NCI-H2227 treated with DMSO at 0.1 percent for 48 hours (cell line): ENCODE measurements around the gene LSAMP.

Source experiments
- DNase-seq: peaks from one replicate; lab custom pipeline; 2025; lab: John Stamatoyannopoulos, UW

Gene LSAMP

DNA sequence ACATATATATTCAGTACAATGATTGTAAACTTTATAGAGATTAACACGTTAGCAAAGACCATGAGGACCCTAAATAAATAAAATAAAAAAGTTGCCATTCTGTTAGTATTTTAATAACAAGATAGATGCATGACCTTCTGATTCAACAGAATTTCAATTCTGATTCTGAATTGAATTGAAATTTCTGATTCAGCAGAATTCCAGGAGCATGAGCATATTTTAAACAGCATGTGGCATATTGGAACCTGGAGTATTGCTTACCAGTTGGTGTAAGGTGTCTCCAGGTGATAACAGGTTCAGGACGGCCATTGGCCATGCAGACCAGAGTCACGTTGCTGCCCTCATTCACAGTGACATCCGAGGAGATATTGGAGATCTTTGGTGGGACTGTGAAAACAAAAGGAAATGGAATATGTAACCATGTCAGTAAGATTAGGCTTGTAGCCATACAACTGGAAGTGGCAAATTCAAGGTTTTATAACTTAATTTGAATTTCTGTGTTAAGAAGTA lies 426.0 kb downstream of the LSAMP start:
- no peak for DNase-seq

DNA sequence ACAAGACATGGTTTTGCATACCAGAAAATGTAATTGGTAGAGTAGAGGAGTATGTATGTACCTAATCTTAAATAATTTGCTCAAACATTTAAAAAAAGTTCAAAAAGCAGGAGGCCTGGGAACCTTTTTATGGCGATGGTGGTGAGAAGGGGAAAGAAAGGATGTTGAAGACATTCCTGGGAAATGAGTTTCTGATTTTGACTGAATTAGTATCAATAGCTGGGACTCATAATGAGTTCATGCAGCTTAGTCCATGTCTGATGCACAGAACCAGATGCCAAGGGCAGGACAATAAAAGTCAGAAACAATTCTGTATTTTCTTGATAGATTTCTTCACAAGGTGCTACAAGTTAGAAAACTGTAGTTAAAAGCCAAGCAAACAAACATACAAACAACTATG lies 426.6 kb downstream of the LSAMP start:
- DNase-seq = no peak

GRCh38 chr3:116015931-116016330 lies 429.4 kb downstream of the LSAMP start:
- no peak for DNase-seq

- DNase-seq = no peak
These were observed 438.3 kb downstream of the LSAMP start for GRCh38 chr3:116007000-116007399.

DNA sequence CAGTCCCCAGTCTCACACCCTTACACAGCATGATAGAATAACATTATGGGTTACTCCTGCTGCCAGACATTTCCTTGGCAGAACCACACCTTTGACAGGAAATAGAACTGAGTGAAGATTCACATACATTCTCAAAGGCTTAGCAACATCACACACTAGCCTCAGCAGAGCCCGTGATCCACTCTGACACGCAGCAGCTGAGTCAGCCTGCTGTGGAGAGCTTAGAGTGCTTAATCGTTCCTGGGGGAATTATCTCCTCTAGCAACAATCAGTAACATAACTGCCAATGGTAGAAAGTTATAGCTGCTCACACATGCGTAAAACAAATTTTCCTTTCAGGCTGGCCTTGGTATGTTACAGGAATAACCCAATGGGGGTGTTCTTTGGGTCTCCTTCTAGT lies 439.9 kb downstream of the LSAMP start:
- DNase-seq = no peak

GRCh38 chr3:116002235-116002634 lies 443.1 kb downstream of the LSAMP start:
- DNase-seq = no peak

DNA sequence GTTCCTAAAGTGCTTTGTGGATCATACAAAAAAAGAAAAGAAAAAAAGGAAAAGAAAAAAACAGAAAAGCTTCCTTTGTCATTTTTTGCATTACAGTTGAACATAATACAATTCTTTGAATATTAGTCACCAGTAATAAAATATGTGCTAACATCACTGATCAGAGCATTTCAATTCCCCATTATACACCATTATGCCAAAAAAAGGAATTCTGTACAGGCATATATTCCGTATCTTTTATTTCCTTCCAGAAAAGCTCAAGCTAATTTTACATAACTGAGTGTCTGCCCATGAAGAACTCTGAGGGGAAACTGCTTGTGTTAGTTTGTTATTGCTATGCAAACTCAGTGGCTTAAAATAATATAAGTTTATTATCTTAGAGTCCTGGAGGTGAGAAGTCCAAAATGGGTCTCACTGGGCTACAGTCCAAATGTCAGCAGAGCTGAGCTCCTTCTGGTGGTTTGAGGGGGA lies 444.1 kb downstream of the LSAMP start:
- DNase-seq = no peak

DNA sequence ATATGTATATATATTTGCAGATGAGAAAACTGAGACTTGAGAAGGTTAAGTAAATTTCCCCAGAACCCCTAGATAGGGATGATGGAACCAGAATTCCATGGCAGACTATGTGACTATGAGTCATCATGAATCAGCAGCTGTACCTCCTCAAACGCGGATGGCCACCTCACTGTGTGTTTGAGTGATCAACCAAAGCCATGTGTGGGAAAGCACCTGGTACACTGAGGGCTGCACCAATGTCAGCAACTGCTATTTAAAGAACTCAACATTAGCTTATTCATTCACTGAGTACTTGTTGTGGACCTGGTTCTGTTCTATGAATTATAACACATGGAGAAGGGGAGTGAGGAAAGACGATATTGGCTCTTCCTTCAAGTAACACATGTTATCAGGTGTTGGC lies 445.0 kb downstream of the LSAMP start:
- no peak for DNase-seq

DNA sequence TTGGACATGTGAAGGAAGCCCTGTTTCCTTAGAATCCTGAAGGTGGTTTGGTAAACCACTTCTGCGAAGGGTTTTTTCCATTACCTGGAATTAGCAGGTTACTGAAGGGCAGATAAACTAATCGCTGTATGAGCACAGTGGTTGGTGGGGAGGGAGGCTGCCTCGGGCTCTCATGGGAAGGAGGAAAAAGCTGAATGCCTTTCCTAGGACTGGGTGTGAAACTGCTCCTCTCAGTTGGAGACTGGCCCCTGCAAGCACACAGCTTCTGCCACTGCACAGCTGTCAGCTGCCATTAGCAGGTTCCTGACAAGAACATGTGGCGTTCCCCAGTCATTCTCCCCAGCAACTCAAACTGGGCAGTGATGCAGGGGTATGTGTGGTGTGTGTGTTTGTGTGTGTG lies 445.7 kb downstream of the LSAMP start:
- no peak for DNase-seq

DNA sequence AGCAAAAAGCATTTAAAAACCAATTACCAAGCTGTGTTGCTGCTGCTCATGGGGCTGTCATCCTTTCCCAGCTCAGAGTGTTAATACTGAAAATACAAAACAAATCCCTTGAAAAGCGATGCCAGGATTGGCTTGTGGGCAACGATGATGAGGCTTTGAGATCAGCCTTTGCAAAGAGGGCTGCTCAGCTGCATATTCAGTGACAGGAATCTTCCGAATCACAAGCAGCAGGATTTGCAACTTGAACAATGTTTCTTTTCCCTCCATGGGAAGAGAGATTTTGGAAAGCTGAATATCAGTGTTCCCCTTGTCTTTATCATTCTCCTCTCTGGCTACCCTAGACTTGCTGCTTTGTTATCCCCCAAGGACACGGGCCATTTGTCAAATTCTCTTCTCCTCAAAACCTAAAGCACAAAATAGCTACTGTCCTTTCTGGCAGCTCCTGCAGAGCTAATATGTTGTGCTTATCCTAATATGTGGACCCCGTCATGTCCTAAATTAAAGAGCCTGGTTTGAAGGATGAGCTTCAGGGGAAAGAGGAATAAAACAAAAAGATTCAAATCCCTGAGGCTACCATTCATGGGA lies 446.2 kb downstream of the LSAMP start:
- DNase-seq = no peak

DNA sequence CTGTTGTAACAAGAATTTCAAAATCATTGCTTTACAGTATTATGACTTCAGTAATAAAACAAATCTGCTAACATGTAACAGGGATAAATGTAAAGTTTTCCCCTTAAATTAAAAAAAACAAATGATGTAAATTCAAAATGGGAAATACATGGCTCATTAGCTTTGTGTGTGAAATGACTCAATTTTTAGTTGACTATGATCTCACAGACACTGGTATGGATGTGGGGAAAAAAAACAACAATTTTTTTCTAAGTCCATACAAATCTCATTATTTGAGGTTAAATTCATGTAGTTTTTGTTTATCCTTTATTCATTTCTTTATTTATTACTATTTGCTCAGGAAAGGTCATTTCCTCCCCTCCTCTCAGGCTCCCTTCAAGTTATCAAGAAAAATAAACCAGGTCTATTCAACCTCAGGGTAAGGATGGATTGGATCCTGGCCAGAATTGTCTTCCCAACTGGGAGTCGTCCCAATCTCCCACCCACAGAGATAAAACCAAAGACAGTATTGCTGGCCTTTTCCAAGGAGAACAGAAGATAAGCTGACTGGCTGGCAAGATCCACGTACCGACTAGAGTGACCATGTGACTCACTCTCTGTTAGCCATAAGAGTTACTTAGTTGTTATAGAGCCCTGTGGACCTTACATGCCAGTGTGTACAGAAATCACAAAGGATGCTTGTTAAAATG lies 448.7 kb downstream of the LSAMP start:
- no peak for DNase-seq

DNA sequence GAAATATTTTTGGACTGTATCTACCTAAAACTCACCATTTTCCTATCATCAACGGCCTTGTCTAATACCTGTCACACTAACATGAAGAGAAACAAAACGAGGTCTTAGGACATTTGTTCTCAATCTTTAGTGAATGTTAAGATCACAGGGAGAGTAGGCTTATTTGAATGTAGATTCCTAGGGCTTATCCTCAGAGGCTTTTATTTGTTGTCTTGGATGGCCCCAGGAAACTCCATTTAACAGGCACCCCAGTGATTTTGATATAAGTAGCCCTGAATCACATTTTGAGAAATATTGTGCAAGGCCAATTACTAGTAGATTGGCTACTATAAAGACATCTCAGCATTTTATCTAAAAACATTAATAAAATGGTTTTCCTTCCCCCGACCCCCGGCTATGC lies 454.6 kb downstream of the LSAMP start:
- no peak for DNase-seq

DNA sequence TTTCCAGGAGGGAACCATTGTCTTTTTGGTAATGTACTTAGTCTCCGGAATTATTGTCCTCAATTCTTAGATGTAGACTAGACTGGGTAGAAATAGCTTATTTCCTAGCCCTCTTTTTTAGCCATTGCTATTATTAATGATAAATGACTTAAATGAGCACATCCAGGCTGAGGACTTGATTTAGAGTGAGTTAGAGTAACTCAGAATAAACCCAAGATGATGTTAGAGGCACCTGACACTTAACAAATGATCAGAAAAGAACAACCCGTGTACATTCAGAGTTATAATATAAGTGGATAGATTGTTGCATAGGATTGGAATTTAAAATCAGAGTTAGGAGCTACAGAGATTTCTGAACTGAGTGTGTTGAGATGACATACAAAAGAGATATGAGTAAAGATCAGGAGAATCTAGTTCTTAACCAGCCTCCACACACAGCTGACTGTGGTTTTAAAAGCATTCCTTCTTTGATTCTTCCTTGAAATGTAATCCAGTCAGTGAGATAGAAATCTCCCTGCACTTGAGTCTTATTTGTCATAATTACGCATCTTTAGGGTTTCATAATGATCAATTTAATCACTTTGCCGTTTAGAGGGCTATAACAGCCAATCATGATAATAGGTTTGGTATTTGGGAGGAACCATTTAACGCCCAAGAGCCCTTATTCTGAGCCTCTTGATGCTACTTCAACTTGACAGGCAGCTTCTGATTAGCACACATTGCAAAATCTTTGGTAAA lies 455.4 kb downstream of the LSAMP start:
- DNase-seq = peak; percentile 14

DNA sequence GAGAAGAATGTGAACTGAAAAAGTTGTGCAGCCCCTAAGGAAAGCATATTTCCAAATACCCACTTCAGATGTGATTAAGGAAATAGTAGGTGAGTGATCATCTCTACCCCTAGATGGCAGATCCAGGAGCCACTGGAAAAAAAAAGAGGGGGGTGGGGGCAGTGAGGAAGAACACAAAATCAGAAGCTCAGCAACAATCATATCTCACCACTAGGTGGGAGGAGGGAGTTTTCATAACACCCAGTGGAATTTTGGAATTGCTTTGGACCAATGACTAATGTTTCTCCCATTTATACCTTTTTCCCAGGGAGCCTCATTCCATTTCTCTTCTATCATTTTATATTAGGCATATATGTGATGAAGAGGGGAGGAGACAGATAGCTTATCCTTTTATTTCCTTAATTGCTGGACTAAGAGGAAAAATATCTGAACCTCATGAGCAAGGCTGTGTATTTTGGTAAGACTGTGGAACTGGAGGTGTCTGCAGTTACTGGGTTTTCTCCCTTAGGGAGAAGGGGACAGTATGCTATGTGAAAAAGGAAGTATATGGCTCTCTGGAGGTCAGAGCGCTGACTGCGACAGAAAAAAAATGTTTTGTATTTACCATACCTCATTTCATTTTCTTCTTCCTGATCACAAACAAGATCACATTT lies 458.6 kb downstream of the LSAMP start:
- DNase-seq = no peak

DNA sequence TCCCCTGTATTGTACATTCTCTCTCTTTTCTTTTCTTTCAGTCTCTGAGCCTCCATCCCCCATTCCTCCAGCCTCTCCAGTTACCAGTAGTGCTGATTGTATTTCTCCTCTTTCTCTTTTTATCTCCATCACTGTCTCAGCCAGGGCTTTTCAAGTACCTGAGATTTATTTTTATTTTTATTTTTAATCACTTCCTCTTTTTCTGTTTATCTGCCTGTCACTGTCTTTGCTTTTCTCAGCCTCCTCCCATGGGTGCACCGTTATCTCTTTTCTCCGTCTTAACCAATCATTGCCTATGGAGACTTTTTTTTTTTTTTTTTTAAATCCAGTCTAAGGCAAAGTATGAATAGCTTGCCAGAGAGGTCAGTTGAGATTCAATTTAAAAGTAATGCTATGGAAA lies 462.7 kb downstream of the LSAMP start:
- no peak for DNase-seq

- DNase-seq = no peak
These were observed 463.2 kb downstream of the LSAMP start for GRCh38 chr3:115982108-115982507.

DNA sequence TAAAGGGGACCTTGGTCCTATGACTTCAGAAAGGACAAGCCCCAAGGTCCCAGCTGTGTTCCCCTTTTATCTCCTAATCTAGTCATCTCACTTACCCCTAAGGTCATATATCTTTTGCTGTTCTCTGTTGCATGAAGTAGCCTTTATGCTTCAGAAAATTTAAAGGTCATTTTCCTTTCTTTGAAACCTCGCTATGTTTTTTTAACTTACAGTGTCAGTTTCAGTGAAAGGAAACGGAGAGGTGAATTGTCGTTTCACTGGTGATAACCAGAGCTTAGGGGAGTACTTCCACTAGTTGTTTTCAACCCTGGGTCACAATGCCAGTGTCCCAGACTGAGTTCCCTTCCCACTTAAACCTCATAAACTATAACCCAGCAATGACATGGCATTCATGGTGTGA lies 464.6 kb downstream of the LSAMP start:
- DNase-seq = no peak

GRCh38 chr3:115977866-115978265 lies 467.4 kb downstream of the LSAMP start:
- DNase-seq = no peak

GRCh38 chr3:115975796-115976195 lies 469.5 kb downstream of the LSAMP start:
- DNase-seq = no peak

DNA sequence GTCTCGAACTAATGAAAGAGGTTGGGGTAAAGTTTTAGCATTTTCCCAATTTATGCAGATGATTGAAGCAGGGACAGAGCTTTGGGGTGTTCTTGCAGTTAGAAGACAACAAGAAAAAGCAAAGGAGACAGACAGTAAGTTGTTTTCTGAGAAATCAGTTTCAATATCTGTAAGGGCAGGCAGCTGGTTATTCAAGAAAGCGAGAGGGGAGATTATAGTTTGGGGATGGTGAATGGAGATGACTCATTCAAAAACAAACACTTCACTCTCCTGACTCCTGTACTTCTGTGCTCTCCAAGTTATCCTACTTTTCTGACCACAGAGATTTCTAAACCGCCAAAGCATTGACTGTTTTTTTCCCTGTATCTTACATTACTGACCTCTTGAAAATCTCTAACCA lies 469.9 kb downstream of the LSAMP start:
- peak; percentile 8 for DNase-seq

- DNase-seq = no peak
These were observed 470.3 kb downstream of the LSAMP start for GRCh38 chr3:115974940-115975339.

GRCh38 chr3:115968871-115969270 lies 476.4 kb downstream of the LSAMP start:
- no peak for DNase-seq

- DNase-seq = no peak
These were observed 483.9 kb downstream of the LSAMP start for GRCh38 chr3:115961380-115961779.
